ENCODE results near the gene NSRP1. TPM values are rescaled to one million over a fixed set of nuclear protein-coding genes. Genes with fewer than 3 reads are reported as not detected.

Gene NSRP1
- total and polyA plus RNA-seq, 2 of the 13 experiments (the other 11 are each of a cell fraction or from before 2014, with no cell fraction given), result 7.0 to 14.3 TPM

- H2AFZ ChIP-seq (ENCODE audit: low read length), result no peak overlapping the region
- WGBS (ENCODE audit: low lambda C conversion rate), result 80% methylated on average over 6 of the region's 6 CpGs
- DNase-seq (ENCODE audit: low spot score) (no peak), FAIRE-seq (no peak), ATAC-seq (no peak)
- no peak overlapping the region for H3K4me3 ChIP-seq (replicated peaks in 1 of 3; ENCODE audit: insufficient read depth in 1 of 3, low read depth in 2 of 3, low read length in 3 of 3)
- H4K20me1 ChIP-seq (ENCODE audit: insufficient read depth, low read length), result no peaks in the 10 kb centered on the region
- H3K27ac ChIP-seq (ENCODE audit: extremely low read length, insufficient read depth, low read length), result no peak overlapping the region
- H3K9ac ChIP-seq (ENCODE audit: insufficient read depth, low read depth, low read length), result no peak overlapping the region
- H3K36me3 ChIP-seq (replicated peaks in 1 of 2; ENCODE audit: control insufficient read depth in 1 of 2, insufficient read depth in 2 of 2, low read length in 2 of 2), result no peaks in the 10 kb centered on the region
- POLR2A ChIA-PET, result interaction anchor here (1.5 kb wide), 1 partner anchor 8 kb away, joined by 7 read pairs; no protein-coding TSS in a partner anchor
- no TSS peak for BruUV-seq (replicated peaks)
- in situ Hi-C loops (cut with HindIII; ENCODE audit: extremely low pct_ligation_motif_present, low pct_unique_long_range_greater_than_20kb), result loop anchor here (10.0 kb wide), 1 partner anchor 109 kb away; no protein-coding TSS in a partner anchor
- no peaks in the 10 kb centered on the region for H3K79me2 ChIP-seq (ENCODE audit: insufficient read depth, low read length)
- no peaks in the 10 kb centered on the region for H3K9me3 ChIP-seq (ENCODE audit: low read length)
- no peak overlapping the region for H3K4me2 ChIP-seq (ENCODE audit: low read depth, low read length)
- CTCF ChIA-PET (ENCODE audit: low intra/inter-chr PET ratio, low total read pairs), result no interaction called here
- H3K27me3 ChIP-seq (ENCODE audit: control insufficient read depth in 1 of 2, insufficient read depth in 2 of 2, low read length in 2 of 2), result no peaks in the 10 kb centered on the region
- intact Hi-C loops (cut with micrococcal nuclease; ENCODE audit: unreplicated experiment), result no loop called here
- TF ChIP-seq ZBTB42 (CRISPR knock-in tag; IDR thresholded peaks at IDR 0.05), result no peak
- peaks cover 65% of the 10 kb centered on the region for H3K4me1 ChIP-seq (ENCODE audit: insufficient read depth, low read length)
These were observed 117.7 kb downstream of the NSRP1 start for GRCh38 chr17:30234296-30234695.

GRCh38 chr17:30234964-30235363 lies 118.3 kb downstream of the NSRP1 start:
- BruUV-seq (replicated peaks), result no TSS peak
- intact Hi-C loops (cut with micrococcal nuclease; ENCODE audit: unreplicated experiment) (loop anchor here (5.0 kb wide), 1 partner anchor 108 kb away; no protein-coding TSS in a partner anchor), in situ Hi-C loops (cut with HindIII; ENCODE audit: extremely low pct_ligation_motif_present, low pct_unique_long_range_greater_than_20kb) (loop anchor here (10.0 kb wide), 1 partner anchor 110 kb away; no protein-coding TSS in a partner anchor)
- DNase-seq (ENCODE audit: low spot score), result no peak
- Histone ChIP-seq H3K79me2 (ENCODE audit: insufficient read depth, low read length) (no peaks in the 10 kb centered on the region), H3K36me3 (replicated peaks in 1 of 2; ENCODE audit: control insufficient read depth in 1 of 2, insufficient read depth in 2 of 2, low read length in 2 of 2) (no peaks in the 10 kb centered on the region), H4K20me1 (ENCODE audit: insufficient read depth, low read length) (no peaks in the 10 kb centered on the region), H3K4me1 (ENCODE audit: insufficient read depth, low read length) (peaks cover 62% of the 10 kb centered on the region), H3K9me3 (ENCODE audit: low read length) (no peaks in the 10 kb centered on the region), H3K4me3 (replicated peaks in 1 of 3; ENCODE audit: insufficient read depth in 1 of 3, low read depth in 2 of 3, low read length in 3 of 3) (no peak overlapping the region; a peak in 1 of 6 replicates), H3K27me3 (ENCODE audit: control insufficient read depth in 1 of 2, insufficient read depth in 2 of 2, low read length in 2 of 2) (no peaks in the 10 kb centered on the region), H3K4me2 (ENCODE audit: low read depth, low read length) (peak overlapping the region; percentile 55), H3K27ac (ENCODE audit: extremely low read length, insufficient read depth, low read length) (no peak overlapping the region), H2AFZ (ENCODE audit: low read length) (peak overlapping the region; percentile 44), H3K9ac (ENCODE audit: insufficient read depth, low read depth, low read length) (no peak overlapping the region)
- ATAC-seq, result no peak
- ChIA-PET CTCF (ENCODE audit: low intra/inter-chr PET ratio, low total read pairs) (no interaction called here), POLR2A (interaction anchor here (1.5 kb wide), 1 partner anchor 9 kb away, joined by 7 read pairs; no protein-coding TSS in a partner anchor)
- no peak for FAIRE-seq
- TF ChIP-seq ZNF430 (CRISPR knock-in tag; IDR thresholded peaks at IDR 0.05), result no peak
- no peak for TF ChIP-seq PBX3 (CRISPR knock-in tag; IDR thresholded peaks at IDR 0.05; ENCODE audit: borderline replicate concordance)
- TF ChIP-seq SUZ12 (IDR thresholded peaks at IDR 0.05; ENCODE audit: low read depth, low read length), result no peak
- no peak for TF ChIP-seq PHF21A (CRISPR knock-in tag; IDR thresholded peaks at IDR 0.05)
- no peak for TF ChIP-seq HMG20B (CRISPR knock-in tag; conservative IDR thresholded peaks at IDR 0.05)
- no peak for TF ChIP-seq ZBTB33 (CRISPR knock-in tag; IDR thresholded peaks at IDR 0.05)
- TF ChIP-seq SAP130 (CRISPR knock-in tag; IDR thresholded peaks at IDR 0.05; ENCODE audit: low read depth), result no peak
- no peak for TF ChIP-seq NR2F2 (IDR thresholded peaks at IDR 0.05; ENCODE audit: borderline replicate concordance, low read depth)
- WGBS (ENCODE audit: low lambda C conversion rate), result 44% methylated on average over 7 of the region's 12 CpGs

Data from HepG2 (cell line).